NCI-H69 (cell line): ENCODE results near the gene FERMT2.

Experiments
- DNase-seq: peaks from one replicate; lab custom pipeline; 2025; lab: John Stamatoyannopoulos, UW

Gene FERMT2

GRCh38 chr14:52821805-52822250 lies 129.0 kb downstream of the FERMT2 start:
- DNase-seq, result no peak

GRCh38 chr14:52808101-52808500 lies 142.7 kb downstream of the FERMT2 start:
- DNase-seq, result no peak
